ENCODE results near the gene IQCN.
"Not testable (repeated sequence)": the region's sequence is repeated elsewhere in the genome, so short reads cannot be mapped to it uniquely, and the experiment has no call there.

IQCN gene

GRCh38 chr19:18218159-18218558 is 56.1 kb downstream of the IQCN start:
- no peak for FAIRE-seq
- no peak for DNase-seq (ENCODE audit: low spot score)

DNA sequence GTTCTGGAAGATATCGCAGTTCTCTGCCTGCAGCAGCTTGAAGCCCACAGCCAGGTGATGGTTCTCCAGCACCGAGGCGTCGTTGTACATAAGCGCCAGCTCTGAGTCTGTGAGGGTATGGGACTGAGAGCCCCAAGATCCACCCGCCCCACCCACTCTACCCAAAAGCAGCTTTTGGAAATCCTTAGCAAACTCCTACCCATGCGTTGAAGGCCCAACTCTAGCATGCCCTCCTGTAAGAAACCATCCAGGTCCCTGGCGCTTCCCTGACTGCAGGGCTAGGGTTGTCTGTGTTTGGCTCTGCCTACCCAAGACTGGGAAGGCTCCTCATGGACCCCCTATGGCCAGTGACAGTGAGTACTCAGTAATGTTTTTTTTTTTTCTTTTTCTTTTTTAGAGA is 57.5 kb downstream of the IQCN start:
- FAIRE-seq: no peak

GRCh38 chr19:18214779-18215433 is 59.3 kb downstream of the IQCN start:
- DNase-seq (ENCODE audit: low spot score) (peak; percentile 32), FAIRE-seq (no peak)

More for the DNA sequence above, 57.5 kb downstream of the IQCN start:
- DNase-seq (ENCODE audit: low spot score): no peak

- FAIRE-seq: no peak
- no peak for DNase-seq (ENCODE audit: low spot score)
Measured at GRCh38 chr19:18211683-18212082, 62.6 kb downstream of the IQCN start.

DNA sequence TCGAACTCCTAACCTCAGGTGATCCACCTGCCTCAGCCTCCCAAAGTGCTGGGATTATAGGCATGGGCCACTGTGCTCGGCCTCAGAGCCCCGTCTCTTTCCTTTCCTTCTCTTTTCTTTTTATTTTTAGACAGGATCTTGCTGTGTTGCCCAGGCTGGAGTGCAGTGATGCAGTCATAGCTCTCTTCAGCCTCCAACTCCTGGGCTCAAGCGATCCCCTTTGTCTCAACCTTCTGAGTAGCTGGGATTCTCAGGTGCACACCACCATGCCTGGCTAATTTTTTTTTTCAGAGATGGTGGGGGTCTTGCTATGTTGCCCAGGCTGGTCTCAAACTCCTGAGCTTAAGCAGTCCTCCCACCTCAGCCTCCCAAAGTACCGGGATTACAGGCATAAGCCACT is 64.3 kb downstream of the IQCN start:
- DNase-seq (ENCODE audit: low spot score); FAIRE-seq: not testable (repeated sequence)

DNA sequence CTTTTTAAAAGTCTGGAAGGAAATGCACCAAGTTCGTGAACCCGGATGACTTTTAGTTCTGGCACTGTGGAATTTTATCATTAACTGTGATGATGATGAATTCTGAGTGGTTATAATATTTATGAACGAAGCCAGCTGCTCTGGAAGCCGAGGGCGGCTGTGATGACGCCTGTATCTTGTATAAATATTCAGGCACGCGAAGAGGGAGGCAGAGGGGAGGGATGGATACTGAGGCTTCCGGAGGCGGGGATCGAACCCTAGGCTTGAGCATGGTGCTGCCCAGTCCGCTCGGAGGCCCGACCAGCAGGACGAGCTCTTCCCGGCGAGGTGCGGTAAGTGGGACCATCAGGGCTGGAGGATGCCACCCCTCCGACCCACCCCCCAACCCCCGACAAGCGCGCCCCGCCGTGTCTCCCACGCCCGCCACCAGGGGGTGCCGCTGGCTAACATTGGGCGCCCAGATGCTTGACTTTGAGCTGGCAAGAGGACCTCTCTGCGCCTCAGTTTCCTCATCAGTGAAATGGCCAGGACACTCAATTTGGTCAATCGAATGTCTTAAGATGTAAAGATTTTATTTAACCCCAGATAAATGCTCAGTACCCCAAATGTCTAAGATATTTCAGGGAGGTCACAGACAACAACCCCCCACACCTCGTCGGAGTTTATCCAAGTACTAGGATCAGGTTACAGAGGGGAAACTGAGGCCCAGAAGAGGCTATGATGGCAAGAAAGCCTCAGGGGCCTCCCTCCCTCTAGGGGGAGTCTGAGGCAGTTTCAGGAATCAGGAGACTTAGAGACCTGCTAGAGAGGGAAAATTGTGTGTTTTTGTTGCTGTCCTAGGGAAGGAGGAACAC is 65.9 kb downstream of the IQCN start:
- FAIRE-seq (no peak), DNase-seq (ENCODE audit: low spot score) (no peak)
